SJCRH30 (cell line): Measurements from ENCODE around the gene MRM3. TPM values are rescaled to one million over a fixed set of nuclear protein-coding genes. Genes with fewer than 3 reads are reported as not detected.

ENCODE experiments used
- DNase-seq, 2 experiments: peaks; one replicate each; pipeline ENCODE4 v3.0.0-alpha.2; 2015 to 2020
- H3K27ac ChIP-seq: fragments of 250-450 bp; sonication (Bioruptor Pico); 2 replicates; pipeline ENCODE4 v1.5.1; 2020; ENCODE audit warnings: mild to moderate bottlenecking, moderate library complexity
- H3K27me3 ChIP-seq: fragments of 250-450 bp; sonication (Bioruptor Pico); 2 replicates; pipeline ENCODE4 v1.5.1; 2020; ENCODE audit warnings: mild to moderate bottlenecking, moderate library complexity
- H3K36me3 ChIP-seq: fragments of 250-450 bp; sonication (Bioruptor Pico); 2 replicates; pipeline ENCODE4 v1.5.1; 2020; ENCODE audit warnings: mild to moderate bottlenecking, moderate library complexity
- H3K4me1 ChIP-seq: fragments of 250-450 bp; sonication (Bioruptor Pico); 2 replicates; pipeline ENCODE4 v1.5.1; 2020; ENCODE audit warnings: mild to moderate bottlenecking, moderate library complexity
- H3K4me3 ChIP-seq: fragments of 250-450 bp; sonication (Bioruptor Pico); 2 replicates; pipeline ENCODE4 v1.5.1; 2020; ENCODE audit warnings: mild to moderate bottlenecking, moderate library complexity
- H3K9me3 ChIP-seq: fragments of 250-450 bp; sonication (Bioruptor Pico); replicated peaks from 2 replicates; pipeline ENCODE4 v1.5.1; 2020; ENCODE audit warnings: mild to moderate bottlenecking, moderate library complexity
- total RNA-seq: library from RNA; depleted of rRNA; stranded (reverse); fragments of >200 nt; shearing (Covaris generic); gene quantifications from 2 replicates; pipeline ENCODE4 v1.2.3, GENCODE V29; 2014; rRNA removed

Gene MRM3
- total RNA-seq, 1 experiment from 2014 or later = 12.4 TPM

DNA sequence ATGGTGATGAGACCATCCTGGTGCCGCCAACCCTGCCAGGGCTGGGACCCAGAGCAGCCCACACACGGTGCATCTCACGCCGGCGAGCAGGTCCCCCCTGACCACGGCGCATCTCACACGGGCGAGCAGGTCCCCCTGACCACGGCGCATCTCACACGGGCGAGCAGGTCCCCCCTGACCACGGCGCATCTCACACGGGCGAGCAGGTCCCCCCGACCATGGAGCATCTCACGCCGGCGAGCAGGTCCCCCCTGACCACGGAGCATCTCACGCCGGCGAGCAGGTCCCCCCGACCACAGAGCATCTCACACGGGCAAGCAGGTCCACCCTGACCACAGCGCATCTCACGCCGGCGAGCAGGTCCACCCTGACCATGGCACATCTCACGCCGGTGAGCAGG, 59.2 kb downstream of the MRM3 start:
- Histone ChIP-seq H3K4me3 (no peak overlapping the region), H3K27me3 (no peaks in the 10 kb centered on the region), H3K36me3 (no peaks in the 10 kb centered on the region), H3K4me1 (0 out of 2 replicates have a peak, but pooled peaks cover 3% of the 10 kb centered on the region), H3K9me3 (no peaks in the 10 kb centered on the region), H3K27ac (no peak overlapping the region)
- no peak for DNase-seq

Other genes starting within 250 kb of the MRM3 start
- gene VPS53, start 67.5 kb upstream of the MRM3 start, total RNA-seq = 10.4 and 13.2 TPM in 2 replicates
- gene TLCD3A, start 49.8 kb upstream of the MRM3 start, total RNA-seq = 11.0 and 12.3 TPM in 2 replicates
- gene GEMIN4, start 30.1 kb upstream of the MRM3 start, total RNA-seq = 19.7 and 20.3 TPM in 2 replicates
- gene GLOD4, start 73 bp upstream of the MRM3 start, total RNA-seq = 34.6 and 45.0 TPM in 2 replicates
- 32.8 and 35.2 TPM in 2 replicates for gene NXN, start 197.4 kb downstream of the MRM3 start, total RNA-seq
- gene TIMM22, start 214.8 kb downstream of the MRM3 start, total RNA-seq = 15.6 and 17.4 TPM in 2 replicates